HepG2 (cell line): Measurements from ENCODE around the gene APC2. TPM values are rescaled to one million over a fixed set of nuclear protein-coding genes. Genes with fewer than 3 reads are reported as not detected.
A peak's percentile ranks its signal among the peaks of the same experiment; 100 is the strongest.

Experiments
- CENPT ChIP-seq: sonication (generic); formaldehyde crosslinking; IDR thresholded peaks from 2 replicates; pipeline ENCODE4 v1.8.0; 2022; ENCODE audit warnings: low read depth, mild to moderate bottlenecking, moderate library complexity, missing genetic modification reagents
- NFRKB ChIP-seq: fragments of 450-650 bp; IDR thresholded peaks from 2 replicates; pipeline ENCODE4 v1.6.1; 2017
- RAD51 ChIP-seq: fragments of 450-650 bp; IDR thresholded peaks from 2 replicates; pipeline ENCODE4 v1.6.1; 2016; ENCODE audit warnings: borderline replicate concordance
- RARG ChIP-seq: sonication (generic); formaldehyde crosslinking; IDR thresholded peaks from 2 replicates; pipeline ENCODE4 v1.4.0; 2020; ENCODE audit warnings: low read depth, mild to moderate bottlenecking, missing genetic modification reagents
- SP2 ChIP-seq: sonication (generic); formaldehyde crosslinking; IDR thresholded peaks from 2 replicates; pipeline ENCODE4 v1.5.1; 2020; ENCODE audit warnings: mild to moderate bottlenecking, missing genetic modification reagents
- ZC3H4 ChIP-seq: sonication (generic); formaldehyde crosslinking; IDR thresholded peaks from 2 replicates; pipeline ENCODE4 v1.4.0; 2020; ENCODE audit warnings: missing genetic modification reagents, borderline replicate concordance
- ZNF234 ChIP-seq: sonication (generic); formaldehyde crosslinking; conservative IDR thresholded peaks from 2 replicates; pipeline ENCODE4 v1.5.1; 2020; ENCODE audit warnings: mild to moderate bottlenecking, missing genetic modification reagents
- ZNF333 ChIP-seq: sonication (generic); formaldehyde crosslinking; IDR thresholded peaks from 2 replicates; pipeline ENCODE4 v1.4.0; 2020; ENCODE audit warnings: mild to moderate bottlenecking, missing genetic modification reagents, borderline replicate concordance
- ZNF549 ChIP-seq: sonication (generic); formaldehyde crosslinking; IDR thresholded peaks from 2 replicates; pipeline ENCODE4 v1.5.0; 2020; ENCODE audit warnings: missing genetic modification reagents
- ZNF776 ChIP-seq: sonication (generic); formaldehyde crosslinking; IDR thresholded peaks from 2 replicates; pipeline ENCODE4 v1.4.0; 2020; ENCODE audit warnings: mild to moderate bottlenecking, missing genetic modification reagents
- polyA plus RNA-seq, 8 experiments: library from polyadenylated mRNA; depleted of rRNA in 3 of 8; stranded (reverse) in 7 of 8; unstranded in 1 of 8; fragments of >200 nt; fragmentation: Illumina TruSeq in 4 of 8; extraction: Trizol in 4 of 8; gene quantifications; 2 replicates each; pipeline versions ENCODE4 v1.2.1 to v1.2.3, GENCODE V29; 2011 to 2016; ENCODE audit warnings: low read depth in 4 of 8, missing spikeins in 1 of 8, mixed read lengths in 1 of 8; ENCODE audit not compliant: insufficient read depth in 1 of 8
- total RNA-seq, 5 experiments: library from RNA; depleted of rRNA; stranded (reverse); fragments of >200 nt; fragmentation: Illumina TruSeq; extraction: Trizol; gene quantifications; 2 replicates each; pipeline ENCODE4 v1.2.3, GENCODE V29; 2016; ENCODE audit warnings: low read depth in 1 of 5
- TF ChIP-seq, protein P1 (sequence below), 2 experiments: sonication (generic) in 1 of 2; formaldehyde crosslinking in 1 of 2; IDR thresholded peaks; 2 replicates each; pipeline versions ENCODE4 v1.6.1 to v1.9.0; 2014 to 2022; ENCODE audit warnings: antibody characterized with exemption in 1 of 2, borderline replicate concordance in 1 of 2, inconsistent platforms in 1 of 2, low read depth in 1 of 2, missing genetic modification reagents in 1 of 2
- TF ChIP-seq, protein P2 (sequence below): sonication (generic); formaldehyde crosslinking; IDR thresholded peaks from 2 replicates; pipeline ENCODE4 v1.5.0; 2020; ENCODE audit warnings: mild to moderate bottlenecking, missing genetic modification reagents, borderline replicate concordance
- TF ChIP-seq, protein P3 (sequence below): IDR thresholded peaks from 2 replicates; pipeline ENCODE4 v1.4.0; 2020; ENCODE audit warnings: mild to moderate bottlenecking, missing genetic modification reagents

APC2 gene
- total and polyA plus RNA-seq, 2 of the 13 experiments (the other 11 are each of a cell fraction or from before 2014, with no cell fraction given), result 0.08 to 0.22 TPM

DNA sequence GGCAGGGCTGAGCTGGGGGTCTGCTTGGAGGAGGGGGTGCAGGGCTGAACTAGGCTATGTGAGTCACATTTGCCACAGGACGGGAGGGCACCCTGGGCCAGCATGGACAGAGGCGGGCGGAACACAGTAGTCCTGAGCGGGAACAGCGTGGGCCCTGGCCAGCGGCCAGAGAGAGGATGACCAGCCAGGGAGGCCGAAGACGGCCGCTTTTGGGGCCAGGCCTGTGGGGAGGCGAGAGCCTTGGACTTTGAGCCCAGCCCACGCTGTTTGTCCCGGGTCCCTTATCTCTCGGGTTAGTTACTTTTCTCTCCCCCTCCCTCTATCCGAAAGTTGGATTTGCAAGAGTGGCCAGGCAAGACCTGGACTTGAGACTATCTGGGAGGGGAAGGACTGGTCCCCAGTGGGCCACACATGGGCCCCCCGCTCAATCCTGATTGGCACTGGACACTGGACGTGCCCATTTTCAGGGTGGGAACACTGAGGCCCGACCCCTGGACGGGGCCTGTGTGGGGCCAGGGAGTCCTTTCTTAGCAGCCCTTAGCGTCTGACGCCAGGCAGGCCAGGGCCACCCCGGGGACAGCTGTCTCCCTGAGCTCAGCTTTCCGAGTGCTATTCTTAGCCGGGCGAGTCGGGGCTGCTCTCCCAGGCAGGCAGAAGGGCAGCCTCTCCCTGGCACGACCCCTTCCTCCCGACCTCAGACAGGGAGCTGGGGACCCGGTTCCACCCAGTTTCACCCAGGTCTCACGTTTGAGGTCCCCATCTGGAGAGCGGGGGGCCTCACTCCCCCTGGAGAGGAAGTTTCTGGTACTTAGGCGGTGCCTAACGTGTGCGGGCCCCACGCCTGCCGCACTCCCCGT, 49.4 kb upstream of the APC2 start (continued):
- TF ChIP-seq, protein P1, sequence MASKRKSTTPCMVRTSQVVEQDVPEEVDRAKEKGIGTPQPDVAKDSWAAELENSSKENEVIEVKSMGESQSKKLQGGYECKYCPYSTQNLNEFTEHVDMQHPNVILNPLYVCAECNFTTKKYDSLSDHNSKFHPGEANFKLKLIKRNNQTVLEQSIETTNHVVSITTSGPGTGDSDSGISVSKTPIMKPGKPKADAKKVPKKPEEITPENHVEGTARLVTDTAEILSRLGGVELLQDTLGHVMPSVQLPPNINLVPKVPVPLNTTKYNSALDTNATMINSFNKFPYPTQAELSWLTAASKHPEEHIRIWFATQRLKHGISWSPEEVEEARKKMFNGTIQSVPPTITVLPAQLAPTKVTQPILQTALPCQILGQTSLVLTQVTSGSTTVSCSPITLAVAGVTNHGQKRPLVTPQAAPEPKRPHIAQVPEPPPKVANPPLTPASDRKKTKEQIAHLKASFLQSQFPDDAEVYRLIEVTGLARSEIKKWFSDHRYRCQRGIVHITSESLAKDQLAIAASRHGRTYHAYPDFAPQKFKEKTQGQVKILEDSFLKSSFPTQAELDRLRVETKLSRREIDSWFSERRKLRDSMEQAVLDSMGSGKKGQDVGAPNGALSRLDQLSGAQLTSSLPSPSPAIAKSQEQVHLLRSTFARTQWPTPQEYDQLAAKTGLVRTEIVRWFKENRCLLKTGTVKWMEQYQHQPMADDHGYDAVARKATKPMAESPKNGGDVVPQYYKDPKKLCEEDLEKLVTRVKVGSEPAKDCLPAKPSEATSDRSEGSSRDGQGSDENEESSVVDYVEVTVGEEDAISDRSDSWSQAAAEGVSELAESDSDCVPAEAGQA (IDR thresholded peaks at IDR 0.05; ENCODE audit: low read depth), result no peak
- TF ChIP-seq, protein P1 (CRISPR knock-in tag; IDR thresholded peaks at IDR 0.05; ENCODE audit: borderline replicate concordance), result no peak
- no peak for TF ChIP-seq RAD51
- TF ChIP-seq NFRKB, result no peak
- 0 out of 2 replicates have a peak, but pooled peaks have one; percentile 44 for TF ChIP-seq ZNF234 (CRISPR knock-in tag)
- peak; percentile 19; the same call in 1 of the 2 replicates for TF ChIP-seq ZNF333 (CRISPR knock-in tag)
- TF ChIP-seq RARG, result no peak
- TF ChIP-seq SP2 (CRISPR knock-in tag), result 0 out of 2 replicates have a peak, but pooled peaks have one; percentile 28
- peak; percentile 47; the same call in 1 of the 2 replicates for TF ChIP-seq CENPT (CRISPR knock-in tag)
- no peak for TF ChIP-seq ZNF549 (CRISPR knock-in tag)
- TF ChIP-seq, protein P2, sequence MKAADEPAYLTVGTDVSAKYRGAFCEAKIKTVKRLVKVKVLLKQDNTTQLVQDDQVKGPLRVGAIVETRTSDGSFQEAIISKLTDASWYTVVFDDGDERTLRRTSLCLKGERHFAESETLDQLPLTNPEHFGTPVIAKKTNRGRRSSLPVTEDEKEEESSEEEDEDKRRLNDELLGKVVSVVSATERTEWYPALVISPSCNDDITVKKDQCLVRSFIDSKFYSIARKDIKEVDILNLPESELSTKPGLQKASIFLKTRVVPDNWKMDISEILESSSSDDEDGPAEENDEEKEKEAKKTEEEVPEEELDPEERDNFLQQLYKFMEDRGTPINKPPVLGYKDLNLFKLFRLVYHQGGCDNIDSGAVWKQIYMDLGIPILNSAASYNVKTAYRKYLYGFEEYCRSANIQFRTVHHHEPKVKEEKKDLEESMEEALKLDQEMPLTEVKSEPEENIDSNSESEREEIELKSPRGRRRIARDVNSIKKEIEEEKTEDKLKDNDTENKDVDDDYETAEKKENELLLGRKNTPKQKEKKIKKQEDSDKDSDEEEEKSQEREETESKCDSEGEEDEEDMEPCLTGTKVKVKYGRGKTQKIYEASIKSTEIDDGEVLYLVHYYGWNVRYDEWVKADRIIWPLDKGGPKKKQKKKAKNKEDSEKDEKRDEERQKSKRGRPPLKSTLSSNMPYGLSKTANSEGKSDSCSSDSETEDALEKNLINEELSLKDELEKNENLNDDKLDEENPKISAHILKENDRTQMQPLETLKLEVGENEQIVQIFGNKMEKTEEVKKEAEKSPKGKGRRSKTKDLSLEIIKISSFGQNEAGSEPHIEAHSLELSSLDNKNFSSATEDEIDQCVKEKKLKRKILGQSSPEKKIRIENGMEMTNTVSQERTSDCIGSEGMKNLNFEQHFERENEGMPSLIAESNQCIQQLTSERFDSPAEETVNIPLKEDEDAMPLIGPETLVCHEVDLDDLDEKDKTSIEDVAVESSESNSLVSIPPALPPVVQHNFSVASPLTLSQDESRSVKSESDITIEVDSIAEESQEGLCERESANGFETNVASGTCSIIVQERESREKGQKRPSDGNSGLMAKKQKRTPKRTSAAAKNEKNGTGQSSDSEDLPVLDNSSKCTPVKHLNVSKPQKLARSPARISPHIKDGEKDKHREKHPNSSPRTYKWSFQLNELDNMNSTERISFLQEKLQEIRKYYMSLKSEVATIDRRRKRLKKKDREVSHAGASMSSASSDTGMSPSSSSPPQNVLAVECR (CRISPR knock-in tag), result peak; percentile 60; the same call in 1 of the 2 replicates
- TF ChIP-seq ZNF776, result no peak
- TF ChIP-seq ZC3H4 (CRISPR knock-in tag), result peak; percentile 45; the same call in 1 of the 2 replicates
- TF ChIP-seq, protein P3, sequence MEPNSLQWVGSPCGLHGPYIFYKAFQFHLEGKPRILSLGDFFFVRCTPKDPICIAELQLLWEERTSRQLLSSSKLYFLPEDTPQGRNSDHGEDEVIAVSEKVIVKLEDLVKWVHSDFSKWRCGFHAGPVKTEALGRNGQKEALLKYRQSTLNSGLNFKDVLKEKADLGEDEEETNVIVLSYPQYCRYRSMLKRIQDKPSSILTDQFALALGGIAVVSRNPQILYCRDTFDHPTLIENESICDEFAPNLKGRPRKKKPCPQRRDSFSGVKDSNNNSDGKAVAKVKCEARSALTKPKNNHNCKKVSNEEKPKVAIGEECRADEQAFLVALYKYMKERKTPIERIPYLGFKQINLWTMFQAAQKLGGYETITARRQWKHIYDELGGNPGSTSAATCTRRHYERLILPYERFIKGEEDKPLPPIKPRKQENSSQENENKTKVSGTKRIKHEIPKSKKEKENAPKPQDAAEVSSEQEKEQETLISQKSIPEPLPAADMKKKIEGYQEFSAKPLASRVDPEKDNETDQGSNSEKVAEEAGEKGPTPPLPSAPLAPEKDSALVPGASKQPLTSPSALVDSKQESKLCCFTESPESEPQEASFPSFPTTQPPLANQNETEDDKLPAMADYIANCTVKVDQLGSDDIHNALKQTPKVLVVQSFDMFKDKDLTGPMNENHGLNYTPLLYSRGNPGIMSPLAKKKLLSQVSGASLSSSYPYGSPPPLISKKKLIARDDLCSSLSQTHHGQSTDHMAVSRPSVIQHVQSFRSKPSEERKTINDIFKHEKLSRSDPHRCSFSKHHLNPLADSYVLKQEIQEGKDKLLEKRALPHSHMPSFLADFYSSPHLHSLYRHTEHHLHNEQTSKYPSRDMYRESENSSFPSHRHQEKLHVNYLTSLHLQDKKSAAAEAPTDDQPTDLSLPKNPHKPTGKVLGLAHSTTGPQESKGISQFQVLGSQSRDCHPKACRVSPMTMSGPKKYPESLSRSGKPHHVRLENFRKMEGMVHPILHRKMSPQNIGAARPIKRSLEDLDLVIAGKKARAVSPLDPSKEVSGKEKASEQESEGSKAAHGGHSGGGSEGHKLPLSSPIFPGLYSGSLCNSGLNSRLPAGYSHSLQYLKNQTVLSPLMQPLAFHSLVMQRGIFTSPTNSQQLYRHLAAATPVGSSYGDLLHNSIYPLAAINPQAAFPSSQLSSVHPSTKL (CRISPR knock-in tag), result peak; percentile 71
